ENCODE data around the gene FMO2. TPM values are rescaled to one million over a fixed set of nuclear protein-coding genes. Genes with fewer than 3 reads are reported as not detected.
A peak's percentile ranks its signal among the peaks of the same experiment; 100 is the strongest.

Gene FMO2
- total RNA-seq, 4 donors from 2014 or later: 36.0 to 179 (median 89.4) TPM

DNA sequence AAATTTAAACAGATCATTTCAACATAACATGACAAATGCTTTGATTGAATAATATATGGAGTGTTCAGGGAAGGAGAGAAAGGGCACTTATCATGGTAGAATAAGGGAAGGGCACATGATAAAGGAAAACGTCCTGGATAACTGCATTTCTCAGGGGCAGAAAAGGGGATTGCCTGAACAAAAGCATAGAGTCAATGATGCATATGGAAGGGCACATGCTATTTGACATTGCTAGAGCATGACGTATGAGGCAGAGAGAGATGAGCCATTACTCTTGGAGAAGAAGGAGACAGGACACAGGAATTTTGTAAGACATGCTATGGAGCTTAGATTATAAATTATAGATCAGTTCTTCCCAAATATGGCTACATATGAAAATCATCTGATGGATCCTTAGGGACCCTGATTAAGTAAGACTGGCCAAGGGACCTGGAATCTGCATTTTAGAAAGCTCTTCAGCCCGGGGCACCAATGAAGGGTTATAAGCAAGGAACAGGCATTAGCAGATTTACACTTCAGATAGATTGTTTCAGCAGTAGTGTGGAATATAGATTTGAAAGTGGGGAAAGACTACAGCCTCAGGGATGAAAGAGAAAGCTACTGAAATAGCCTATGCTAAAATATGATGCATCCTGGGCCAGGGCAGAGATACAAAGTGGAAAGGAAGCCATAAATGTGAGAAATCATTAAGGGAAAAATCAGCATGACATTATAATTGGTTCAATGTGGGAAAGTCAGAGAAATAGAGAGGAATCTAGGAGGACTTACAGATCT lies 21.3 kb downstream of the FMO2 start:
- no peak for TF ChIP-seq CTCF (IDR thresholded peaks at IDR 0.05)
- no peak for ATAC-seq (ENCODE audit: low FRiP score)
- DNase-seq (ENCODE audit: low spot score): no peak

- TF ChIP-seq CTCF (IDR thresholded peaks at IDR 0.05): no peak
- no peak for DNase-seq (ENCODE audit: low spot score)
- ATAC-seq (ENCODE audit: low FRiP score): peak; percentile 44
Measured at GRCh38 chr1:171206978-171207355, 21.9 kb downstream of the FMO2 start.

- no peak for TF ChIP-seq CTCF (IDR thresholded peaks at IDR 0.05)
- ATAC-seq (ENCODE audit: low FRiP score): no peak
- DNase-seq (ENCODE audit: low spot score): no peak
Measured at GRCh38 chr1:171207377-171207776, 22.3 kb downstream of the FMO2 start.

DNA sequence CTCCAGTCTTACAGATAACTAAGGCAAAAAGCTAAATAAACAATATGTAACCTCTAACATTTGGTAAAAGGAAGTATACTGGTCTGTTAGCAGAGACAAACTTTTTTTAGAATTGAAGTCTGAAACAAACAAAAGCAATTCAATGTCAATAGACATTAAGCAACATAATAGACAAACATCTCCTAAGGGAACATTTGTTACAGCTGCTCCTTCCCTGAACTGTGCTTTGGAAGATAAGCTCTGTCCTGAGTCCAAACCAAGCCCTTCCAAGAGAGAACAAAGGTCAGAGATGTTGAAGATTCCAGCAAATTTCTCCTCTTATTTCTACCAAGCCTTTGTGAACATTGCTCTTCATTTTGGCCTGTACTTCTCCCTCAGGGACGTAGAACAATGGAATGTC lies 25.3 kb downstream of the FMO2 start:
- TF ChIP-seq CTCF (IDR thresholded peaks at IDR 0.05): no peak
- ATAC-seq (ENCODE audit: low FRiP score): no peak
- DNase-seq (ENCODE audit: low spot score): no peak

DNA sequence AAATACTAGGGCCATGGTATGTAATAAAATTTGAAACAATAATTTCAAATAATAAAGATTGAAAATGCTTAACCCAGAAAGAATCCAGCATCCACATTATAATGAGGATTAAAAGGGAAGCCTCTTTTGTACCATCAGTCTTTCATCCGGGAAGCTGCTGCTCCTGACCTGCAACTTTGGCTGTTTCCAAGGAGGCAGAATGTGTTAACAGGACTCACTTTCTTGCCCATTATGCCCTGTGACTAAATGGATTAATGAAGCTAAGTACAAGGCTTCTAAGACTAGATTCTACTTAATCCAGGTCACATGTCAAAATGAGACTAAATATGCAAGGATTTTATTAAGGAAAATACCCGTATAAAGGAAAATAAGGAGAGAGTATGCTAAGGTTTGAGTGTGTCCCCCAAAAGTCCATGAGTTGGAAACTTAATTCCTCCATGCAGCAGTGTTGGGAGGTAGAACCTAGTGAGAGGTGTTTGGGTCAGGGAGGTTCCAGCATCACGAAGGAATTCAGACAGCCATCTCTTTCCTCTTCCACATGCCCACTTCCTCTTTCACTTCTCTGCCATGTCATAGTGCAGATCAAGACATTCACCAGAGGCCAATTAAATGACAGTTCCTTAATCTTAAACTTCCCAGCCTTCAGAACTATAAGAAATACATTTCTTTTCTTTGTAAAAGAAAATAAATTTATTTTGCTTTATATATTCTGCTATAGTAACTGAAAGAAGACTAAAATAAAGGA lies 27.7 kb downstream of the FMO2 start:
- no peak for DNase-seq (ENCODE audit: low spot score)
- no peak for TF ChIP-seq CTCF (IDR thresholded peaks at IDR 0.05)
- no peak for ATAC-seq (ENCODE audit: low FRiP score)

DNA sequence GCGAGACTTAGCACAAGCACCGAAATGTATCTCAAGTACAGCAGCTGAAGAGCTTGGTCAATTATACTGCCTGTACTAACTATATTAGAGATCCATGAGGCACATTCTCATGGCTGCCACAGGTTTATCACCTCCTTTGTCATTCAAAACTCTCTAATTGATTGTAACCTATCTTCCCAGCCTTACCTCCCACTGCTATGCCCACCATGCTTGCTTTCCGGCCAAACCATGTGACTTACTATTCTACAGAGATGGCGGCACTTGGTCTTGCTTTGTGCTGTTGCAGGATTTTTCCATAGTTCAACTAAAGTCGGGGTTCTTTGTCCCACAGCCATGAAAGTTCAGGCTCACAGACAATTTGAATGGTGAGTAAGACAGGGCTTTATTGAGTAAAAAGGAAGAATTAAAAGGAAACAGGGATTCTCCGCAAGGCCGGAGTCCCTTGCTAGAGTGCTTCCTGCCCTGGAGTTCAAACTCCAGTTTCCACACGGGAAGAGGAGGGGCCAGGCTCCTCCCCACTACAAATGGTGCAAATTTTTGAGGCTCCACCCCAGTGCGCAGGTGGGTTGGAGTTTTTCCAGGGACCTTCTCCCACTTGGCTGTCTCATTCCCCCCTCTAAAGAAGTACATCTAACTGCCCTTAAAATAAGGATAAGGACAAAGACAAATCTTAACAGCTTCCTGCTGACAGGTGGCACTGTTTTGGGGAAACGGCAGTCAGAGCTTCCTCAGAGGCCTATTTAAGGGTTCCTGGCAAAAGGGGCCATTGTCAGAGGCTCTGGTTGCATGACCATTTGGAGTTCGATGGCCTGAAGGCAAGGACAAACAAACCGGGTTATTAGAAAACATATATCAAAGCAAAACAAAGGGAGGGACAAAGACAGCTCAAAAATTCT lies 28.7 kb downstream of the FMO2 start:
- DNase-seq (ENCODE audit: low spot score) (no peak), ATAC-seq (ENCODE audit: low FRiP score) (no peak)
- no peak for TF ChIP-seq CTCF (IDR thresholded peaks at IDR 0.05)

Data from omental fat pad (tissue), 4 donors.